Suppressor macrophage treated with lipopolysaccharide for 1 hour (primary cell): ENCODE data around the gene CHADL.
A peak's percentile ranks its signal among the peaks of the same experiment; 100 is the strongest.

Experiments
- DNase-seq, 3 donors: peaks; one replicate each; pipeline ENCODE4 v3.0.0-alpha.2; 2020 to 2022

Gene CHADL

DNA sequence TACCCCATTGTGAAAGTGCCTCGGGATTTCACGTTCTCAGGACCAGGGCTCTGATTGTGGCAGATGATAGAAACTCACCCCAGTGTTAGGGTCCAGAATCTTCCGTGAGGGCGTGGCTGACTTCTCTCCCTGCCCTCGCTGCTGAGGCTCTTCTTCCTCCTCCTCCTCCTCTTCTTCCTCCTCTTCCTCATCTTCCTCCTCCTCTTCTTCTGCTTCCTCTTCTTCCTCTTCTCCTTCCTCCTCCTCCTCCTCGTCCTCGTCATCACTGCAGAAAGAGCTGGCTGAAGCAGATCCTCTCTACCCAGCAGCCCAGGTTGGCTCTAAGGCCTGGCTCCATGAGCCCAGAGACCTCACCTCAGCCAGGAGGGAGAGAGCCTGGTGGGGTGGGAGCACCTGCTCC is 13.5 kb upstream of the CHADL start:
- DNase-seq, result no peak

DNA sequence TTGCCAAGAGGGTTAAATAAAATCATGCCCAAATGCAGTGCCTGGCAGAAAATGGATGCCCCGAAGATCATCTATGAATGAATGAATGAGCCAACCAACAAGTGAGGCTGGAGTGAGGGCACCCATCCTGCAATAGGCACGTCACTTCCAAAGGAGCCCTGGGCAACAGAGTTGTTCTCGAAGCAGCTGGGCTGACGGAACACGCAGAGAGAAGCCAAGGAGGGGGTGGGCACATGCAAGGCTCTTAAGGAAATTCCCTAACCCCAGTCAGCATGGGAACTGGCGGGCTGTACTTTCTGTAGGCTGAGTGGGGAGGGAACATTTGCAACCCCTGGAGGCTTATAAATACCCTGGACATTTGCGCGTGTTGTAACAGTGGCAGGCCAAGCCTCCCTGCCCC is 11.6 kb upstream of the CHADL start:
- DNase-seq, result no peak

DNA sequence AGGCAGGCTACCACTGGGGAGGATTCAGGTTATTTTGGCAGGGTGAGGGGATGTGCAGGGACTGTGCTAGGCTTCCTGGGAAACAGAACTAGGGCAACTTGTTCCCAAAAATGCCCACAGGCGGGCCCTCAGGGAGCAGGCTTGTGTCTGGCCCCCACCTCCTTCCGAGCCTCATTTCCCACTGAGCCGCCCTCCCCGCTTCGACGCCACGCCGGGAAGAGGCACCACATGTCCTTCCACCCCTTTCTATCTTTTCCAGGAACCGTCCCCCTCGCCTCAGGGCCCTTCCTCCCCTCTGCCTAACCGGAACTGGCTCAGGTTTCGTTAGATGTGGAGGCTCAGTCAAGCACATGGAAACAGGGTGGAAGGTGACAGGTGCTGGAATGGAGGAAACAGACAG is 9.4 kb upstream of the CHADL start:
- DNase-seq, result no peak

- no peak for DNase-seq
Observed at GRCh38 chr22:41249442-41249841, 8.7 kb upstream of the CHADL start.

DNA sequence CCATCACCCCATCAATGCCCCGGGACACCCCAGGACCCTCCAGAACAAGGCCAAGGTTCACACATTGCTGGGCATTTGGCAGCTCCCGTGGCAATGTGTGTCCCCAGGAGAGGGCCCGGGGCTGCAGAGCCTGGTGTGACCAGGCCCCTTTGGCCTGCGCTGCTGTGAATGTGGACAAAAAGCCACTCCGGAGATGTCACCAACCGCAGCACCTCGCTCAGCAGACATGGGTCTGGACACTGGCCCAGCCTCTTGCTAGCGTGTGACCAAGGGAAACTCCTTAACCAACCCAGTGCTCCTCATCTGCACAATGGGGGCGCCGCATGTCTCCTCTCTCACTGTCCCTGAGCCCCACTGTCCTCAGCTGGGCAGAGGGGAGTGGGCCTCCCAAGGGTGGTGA is 8.0 kb upstream of the CHADL start:
- no peak for DNase-seq

GRCh38 chr22:41248314-41248713 is 7.6 kb upstream of the CHADL start:
- DNase-seq, result no peak

- no peak for DNase-seq
Observed at GRCh38 chr22:41247703-41248102, 7.0 kb upstream of the CHADL start.

DNA sequence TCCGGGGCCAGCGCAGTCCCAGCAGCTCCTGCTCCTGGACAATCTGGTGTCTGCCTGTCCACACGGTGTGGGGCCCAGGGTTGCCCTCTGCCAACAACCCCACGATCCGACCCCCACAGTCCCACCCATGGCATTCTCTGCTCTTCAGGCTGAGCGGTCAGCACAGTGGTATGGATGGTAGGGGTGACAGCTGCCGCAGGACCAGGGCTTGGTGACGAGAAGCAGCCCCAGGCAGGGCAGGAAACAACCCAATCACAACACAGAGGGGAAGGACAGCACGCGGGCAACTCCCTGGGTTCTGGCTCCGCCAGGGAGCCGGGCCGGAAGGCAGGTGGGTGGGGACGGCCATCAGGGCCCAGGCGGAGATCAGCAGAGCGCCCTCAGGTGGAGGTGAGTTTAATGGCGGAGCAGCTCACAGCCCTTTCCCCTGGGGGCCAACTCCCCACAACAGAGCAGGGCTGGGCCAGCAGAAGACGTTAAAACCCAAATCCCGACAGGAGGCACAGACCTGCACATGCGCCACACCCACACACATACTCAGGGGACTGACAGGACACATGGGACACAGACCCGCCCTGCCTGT is 5.3 kb upstream of the CHADL start:
- no peak for DNase-seq

- DNase-seq, result no peak
Observed at GRCh38 chr22:41243361-41243760, 2.6 kb upstream of the CHADL start.

DNA sequence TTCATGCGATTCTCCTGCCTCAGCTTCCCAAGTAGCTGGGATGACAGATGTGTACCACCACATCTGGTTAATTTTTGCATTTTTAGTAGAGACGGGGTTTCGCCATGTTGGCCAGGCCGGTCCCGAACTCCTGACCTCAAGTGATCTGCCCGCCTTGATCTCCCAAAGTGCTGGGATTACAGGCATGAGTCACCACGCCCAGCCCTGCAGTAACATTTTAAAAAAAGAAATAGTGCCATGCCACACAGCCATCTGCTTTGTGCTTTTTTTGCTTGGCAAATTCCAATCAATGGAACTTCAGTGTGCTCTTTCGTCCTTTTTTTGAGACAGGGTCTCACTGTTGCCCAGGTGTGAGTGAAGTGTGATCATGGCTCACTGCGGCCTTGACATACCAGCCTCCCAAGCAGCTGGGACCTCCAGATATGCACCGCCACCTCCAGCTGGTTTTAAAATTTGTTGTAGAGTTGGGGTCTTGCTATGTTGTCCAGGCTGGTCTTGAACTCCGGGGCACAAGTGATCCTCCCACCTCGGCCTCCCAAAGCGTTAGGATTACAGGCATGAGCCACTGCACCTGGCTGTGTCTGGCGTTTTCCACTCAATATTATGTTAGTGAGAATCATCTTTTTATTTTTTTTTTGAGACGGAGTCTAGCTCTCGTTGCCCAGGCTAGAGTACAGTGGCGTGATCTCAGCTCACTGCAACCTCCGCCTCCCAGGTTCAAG is 1.8 kb upstream of the CHADL start:
- DNase-seq, result no peak

DNA sequence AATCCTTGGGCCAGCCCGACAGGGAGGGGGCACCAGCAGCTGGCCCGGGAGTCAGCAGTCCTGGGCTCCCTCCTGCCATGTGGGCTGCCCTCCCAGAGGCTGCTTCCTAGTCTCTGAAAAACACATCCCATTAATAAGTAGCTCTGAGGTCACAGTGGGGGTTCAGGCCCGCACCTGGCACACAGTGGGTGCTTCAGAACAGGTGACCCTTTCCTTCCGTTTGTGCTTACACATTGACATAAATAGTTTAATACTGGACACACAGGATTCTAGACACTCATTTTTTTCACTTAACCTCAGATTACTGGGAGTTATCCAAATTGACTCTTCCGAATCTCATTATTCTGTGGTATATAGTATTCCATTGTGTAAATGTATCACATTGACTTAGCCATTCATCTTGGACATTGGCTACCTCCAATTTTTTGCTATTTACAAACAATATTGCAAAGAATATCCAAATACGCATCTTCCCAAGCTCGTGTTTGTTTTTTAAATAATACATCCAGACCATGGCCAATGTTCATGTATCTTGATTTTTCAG is 474 bp upstream of the CHADL start:
- DNase-seq, result no peak

- DNase-seq, result no peak
Observed at GRCh38 chr22:41239443-41240128, 1.1 kb downstream of the CHADL start.

- no peak for DNase-seq
Observed at GRCh38 chr22:41238570-41239442, 1.9 kb downstream of the CHADL start.

DNA sequence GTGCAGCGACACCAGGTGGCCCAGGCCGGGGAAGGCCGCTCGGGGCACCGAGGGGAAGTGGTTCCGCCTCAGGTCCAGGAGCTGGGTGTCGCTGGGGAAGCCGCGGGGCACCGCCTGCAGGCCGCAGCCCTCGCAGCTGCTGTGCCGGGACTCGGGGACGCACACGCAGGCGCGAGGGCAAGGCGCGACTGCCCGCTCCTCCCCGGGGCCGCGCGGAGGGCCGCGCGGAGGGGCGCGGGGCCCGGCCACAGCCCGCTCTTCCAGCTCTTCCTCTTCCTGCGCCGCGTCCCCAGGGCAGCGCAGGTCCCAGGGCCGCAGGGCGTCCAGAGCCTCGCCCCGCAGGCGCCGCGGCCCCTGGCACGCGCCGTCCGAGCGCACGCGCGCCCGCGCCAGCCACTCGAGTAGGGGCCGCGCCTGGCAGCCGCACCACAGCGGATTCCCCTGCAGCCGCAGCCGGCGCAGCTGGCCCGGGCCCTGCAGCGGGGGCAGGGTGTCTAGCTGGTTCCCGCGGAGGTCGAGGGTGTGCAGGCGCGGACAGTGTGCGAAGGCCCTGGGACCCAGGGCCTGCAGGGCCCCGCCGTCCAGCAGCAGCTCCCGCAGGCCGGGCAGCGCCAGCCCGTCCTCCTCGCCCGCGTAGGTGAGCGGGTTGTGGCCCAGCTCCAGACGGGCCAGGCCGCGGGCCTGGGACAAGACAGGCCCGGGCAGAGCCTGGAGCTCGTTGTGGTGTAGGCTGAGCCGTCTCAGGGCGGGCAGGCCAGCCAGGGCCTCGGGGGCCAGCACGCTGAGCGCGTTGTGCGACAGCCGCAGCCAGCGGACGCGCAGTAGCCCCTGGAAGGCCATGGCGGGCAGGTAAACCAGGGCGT is 2.8 kb downstream of the CHADL start:
- peak; percentile 67 to 83 (median 72) for DNase-seq

DNA sequence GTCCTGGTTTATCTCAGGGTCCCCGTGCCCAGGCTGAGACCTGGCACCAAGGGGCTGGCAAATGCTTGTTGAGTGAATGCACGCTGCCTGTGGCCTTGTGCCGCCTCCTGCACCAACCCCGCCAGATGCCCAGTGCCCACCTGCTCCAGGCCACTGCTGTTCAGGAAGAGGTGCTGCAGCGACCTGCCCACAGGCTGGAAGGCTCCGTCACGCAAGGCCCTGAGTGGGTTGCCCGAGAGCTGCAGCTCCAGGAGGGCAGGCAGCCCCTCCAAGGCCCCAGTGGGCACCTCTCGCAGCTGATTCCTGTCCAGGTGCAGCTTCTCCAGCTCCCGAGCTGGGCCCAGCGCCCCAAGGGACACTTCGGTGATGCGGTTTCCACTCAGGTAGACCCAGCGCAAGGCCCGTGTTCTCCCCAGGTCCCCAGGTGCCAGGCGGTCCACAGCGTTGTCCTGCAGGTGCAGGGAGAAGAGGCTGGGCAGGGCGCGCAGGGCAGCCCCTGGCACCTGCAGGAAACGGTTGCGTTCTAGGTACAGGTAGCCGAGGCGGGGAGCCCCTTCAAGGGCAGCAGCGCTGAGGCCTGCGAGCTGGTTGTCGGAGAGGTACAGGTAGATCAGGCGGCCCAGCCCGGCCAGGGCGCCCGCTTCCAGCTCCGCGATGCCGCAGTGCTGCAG is 3.6 kb downstream of the CHADL start:
- DNase-seq, result no peak

- no peak for DNase-seq
Observed at GRCh38 chr22:41234815-41235695, 5.7 kb downstream of the CHADL start.

- DNase-seq, result no peak
Observed at GRCh38 chr22:41231369-41231768, 9.4 kb downstream of the CHADL start.

DNA sequence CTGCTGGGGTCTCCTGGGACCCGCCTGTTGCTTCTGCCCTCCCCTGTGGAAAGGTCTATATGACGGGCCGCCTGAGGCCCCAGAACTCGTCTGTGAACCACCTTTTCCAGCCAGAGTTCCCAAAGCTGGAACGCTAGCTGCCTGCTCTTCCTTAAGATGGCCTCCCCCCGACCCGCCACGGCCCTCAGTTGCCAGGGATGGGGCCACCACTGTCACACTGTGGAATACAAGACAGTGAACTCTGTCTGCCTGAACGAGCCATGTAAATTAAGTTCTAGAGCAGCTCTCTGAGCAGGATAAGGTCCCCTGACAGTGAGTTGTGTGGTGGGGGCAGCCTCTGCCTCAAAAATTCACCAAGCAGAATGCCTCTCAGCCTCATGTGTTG is 10.3 kb downstream of the CHADL start:
- DNase-seq, result no peak

DNA sequence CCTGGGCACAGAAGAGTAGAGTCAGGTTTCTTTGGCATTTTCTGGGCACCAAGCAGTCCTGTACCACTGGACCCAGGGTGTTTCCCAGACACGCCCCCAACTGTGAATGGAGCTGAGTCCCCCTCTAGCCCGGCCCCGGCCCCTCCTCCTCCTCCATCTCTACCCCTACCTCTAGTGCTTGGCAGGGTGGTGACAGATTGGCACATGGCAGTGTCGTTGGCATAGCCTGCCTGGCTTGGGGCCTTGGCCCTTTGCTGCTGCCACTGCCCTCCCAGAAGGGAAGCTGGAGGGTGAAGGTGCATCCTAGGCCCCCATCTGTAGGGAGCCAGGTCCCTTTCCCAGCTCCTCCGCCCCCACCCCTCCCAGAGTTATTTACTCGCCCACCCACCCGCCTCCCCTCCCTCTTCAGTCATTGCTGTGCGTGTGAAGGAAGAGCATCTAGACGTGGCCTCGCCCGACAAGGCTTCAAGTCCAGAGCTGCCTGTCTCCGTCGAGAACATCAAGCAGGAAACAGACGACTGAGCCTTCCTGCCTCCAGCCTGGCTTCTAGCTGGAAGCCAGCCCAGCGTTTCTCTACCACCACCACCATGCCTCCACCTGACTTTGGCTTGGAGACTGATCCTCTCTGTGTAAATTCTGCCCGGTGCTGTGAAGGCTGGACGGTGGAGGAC is 10.9 kb downstream of the CHADL start:
- DNase-seq, result no peak

DNA sequence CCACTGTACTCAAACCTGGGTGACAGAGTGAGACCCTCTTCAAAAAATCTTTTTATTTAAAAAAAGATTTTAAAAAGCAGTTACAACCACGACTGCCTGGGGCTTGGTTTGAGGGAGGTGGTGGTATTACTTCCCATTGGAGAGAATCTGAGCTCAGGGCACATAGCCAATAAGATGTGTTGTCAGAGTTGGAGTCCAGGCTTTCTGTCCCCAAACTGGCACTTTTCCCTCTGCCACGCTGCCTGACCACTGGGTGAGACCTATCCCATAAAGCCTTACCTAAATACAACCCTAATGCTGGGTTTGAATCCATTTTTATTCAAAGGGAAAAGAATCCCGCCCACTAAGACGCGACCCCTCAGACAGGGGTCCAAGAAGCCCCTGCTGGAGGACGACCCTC is 11.5 kb downstream of the CHADL start:
- no peak for DNase-seq
